Measurements from ENCODE around the gene GJD3. TPM values are rescaled to one million over a fixed set of nuclear protein-coding genes. Genes with fewer than 3 reads are reported as not detected.

Gene GJD3
- total and polyA plus RNA-seq, 9 of the 15 experiments (the other 6 are each of a cell fraction or from before 2014, with no cell fraction given) = 0.17 to 0.38 TPM; not detected in 7

DNA sequence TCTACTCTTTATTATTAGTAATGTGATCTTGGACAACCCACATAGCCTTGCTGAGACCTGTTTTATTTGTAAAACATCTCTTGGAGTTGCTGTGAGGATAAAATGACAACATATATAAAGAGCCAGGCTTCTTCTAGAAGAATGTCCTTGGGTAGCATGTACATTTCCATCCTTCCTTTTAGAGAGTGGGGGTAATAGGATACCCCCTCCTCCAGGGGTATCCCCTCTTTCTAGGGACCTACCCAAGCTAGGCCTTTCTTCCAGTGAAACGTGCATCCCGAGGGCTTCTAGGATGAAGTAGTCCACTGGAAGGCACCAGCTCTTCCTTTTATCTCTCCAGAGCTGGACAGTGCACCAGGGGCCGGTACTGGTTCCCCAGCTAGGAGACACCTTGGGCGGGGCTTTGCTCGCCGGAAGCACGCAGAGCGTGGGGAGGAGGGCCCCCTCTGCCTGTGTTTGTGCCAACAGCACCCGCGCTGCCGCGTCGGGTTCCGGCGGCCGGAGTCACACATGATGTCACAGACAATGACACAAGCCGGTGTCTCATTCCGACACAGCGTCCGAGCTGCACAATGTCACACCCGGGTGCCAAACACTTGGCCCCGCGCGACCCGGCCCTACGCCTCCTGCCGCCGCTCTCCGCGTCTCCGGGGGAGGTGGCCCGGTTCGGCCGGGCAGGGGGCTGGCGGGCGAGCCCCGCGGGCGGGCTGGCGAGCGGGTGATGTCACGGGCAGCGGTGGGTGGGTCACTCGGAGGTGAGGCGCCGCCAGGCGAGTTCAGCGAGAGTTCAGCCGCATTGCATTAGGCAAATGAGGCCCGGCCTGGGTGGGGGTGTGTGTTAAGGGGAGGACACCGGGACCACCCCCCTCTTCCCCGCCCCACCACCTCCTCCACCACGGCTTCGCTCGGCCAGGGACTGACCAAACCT, 23.4 kb downstream of the GJD3 start:
- Histone ChIP-seq H3K9me1 (ENCODE audit: control insufficient read depth, insufficient read depth, low read length) (no peaks in the 10 kb centered on the region), H2AFZ (ENCODE audit: low read depth, low read length) (peak overlapping the region; percentile 62), H3K4me2 (ENCODE audit: insufficient read depth, low read length) (peak overlapping the region; percentile 83), H3K79me2 (ENCODE audit: control insufficient read depth, insufficient read depth, low read length) (peaks cover 41% of the 10 kb centered on the region), H3K36me3 (ENCODE audit: control insufficient read depth, insufficient read depth, low read length) (peaks cover 32% of the 10 kb centered on the region; the same call in 2 of the 3 replicates), H3K9me3 (replicated peaks; ENCODE audit: control insufficient read depth, insufficient read depth, low read depth, low read length) (no peaks in the 10 kb centered on the region), H3K4me3 (peak overlapping the region; percentile 60), H3K4me1 (replicated peaks in 1 of 2; ENCODE audit: control insufficient read depth in 2 of 2, insufficient read depth in 2 of 2, low read length in 2 of 2) (peaks cover 36 to 56% of the 10 kb centered on the region in 2 experiments), H3K27ac (ENCODE audit: extremely low read depth, low read depth, low read length) (peak overlapping the region; percentile 91), H4K20me1 (replicated peaks; ENCODE audit: control insufficient read depth, insufficient read depth, low read length) (no peaks in the 10 kb centered on the region; the same call in 1 of the 2 replicates), H3K27me3 (ENCODE audit: control insufficient read depth in 2 of 2, insufficient read depth in 2 of 2, low read length in 2 of 2) (no peaks in the 10 kb centered on the region), H3K9ac (ENCODE audit: insufficient read depth in 1 of 2, low read depth in 2 of 2, low read length in 2 of 2) (peak overlapping the region; percentile 70 to 89)
- TSS peak; percentile 72 for BruUV-seq (replicated peaks)
- intact Hi-C loops (cut with micrococcal nuclease) (loop anchor here (5.0 kb wide), 1 partner anchor 34 kb away; the partner anchor contains the start of gene RARA), in situ Hi-C loops (cut with MboI) (no loop called here)
- ATAC-seq (peak; percentile 82), FAIRE-seq (peak; percentile 84), DNase-seq (ENCODE audit: extremely low read depth in 1 of 4, low spot score in 3 of 4) (peak; percentile 76 to 92 (median 80))
- CTCF ChIA-PET (ENCODE audit: low intra/inter-chr PET ratio) = interaction anchor here (0.7 kb wide), 1 partner anchor 154 kb away, joined by 4 read pairs; no protein-coding TSS in a partner anchor
- POLR2A ChIA-PET = interaction anchor here (0.5 to 1.6 kb wide), 6 partner anchors 9 to 195 kb away, joined by 3 to 7 read pairs (median 4); no protein-coding TSS in a partner anchor
- WGBS (ENCODE audit: insufficient coverage, low coverage, missing lambda C conversion rate) = 19% methylated on average over 24 of the region's 55 CpGs
- TF ChIP-seq RAD21 (CRISPR knock-in tag; conservative IDR thresholded peaks at IDR 0.05 in 1 of 2, IDR thresholded peaks at IDR 0.05 in 1 of 2) (peak in 1 of 2 experiments; percentile 33; a peak in 1 of 4 replicates), SMARCC2 (IDR thresholded peaks at IDR 0.05; ENCODE audit: low read depth) (no peak), NR2F6 (CRISPR knock-in tag; IDR thresholded peaks at IDR 0.05) (no peak), MAZ (CRISPR knock-in tag; conservative IDR thresholded peaks at IDR 0.05 in 1 of 2, IDR thresholded peaks at IDR 0.05 in 1 of 2) (peak; percentile 57 to 80), CXXC5 (CRISPR knock-in tag; IDR thresholded peaks at IDR 0.05) (peak; percentile 79), NFIX (CRISPR knock-in tag; IDR thresholded peaks at IDR 0.05; ENCODE audit: low read depth) (no peak), NCOA1 (IDR thresholded peaks at IDR 0.05; ENCODE audit: low read depth) (peak; percentile 86), EP300 (IDR thresholded peaks at IDR 0.05; ENCODE audit: low read length) (0 out of 2 replicates have a peak, but pooled peaks have one; percentile 23), ZNF134 (CRISPR knock-in tag; conservative IDR thresholded peaks at IDR 0.05) (no peak), POLR2AphosphoS5 (IDR thresholded peaks at IDR 0.05; ENCODE audit: control insufficient read depth, insufficient read depth, low read depth, low read length) (peak; percentile 49; the same call in 1 of the 2 replicates), ZFX (CRISPR knock-in tag; IDR thresholded peaks at IDR 0.05) (peak; percentile 50; the same call in 1 of the 2 replicates), MITF (IDR thresholded peaks at IDR 0.05) (no peak), MTA3 (IDR thresholded peaks at IDR 0.05; ENCODE audit: borderline replicate concordance) (peak; percentile 97), ZNF766 (CRISPR knock-in tag; conservative IDR thresholded peaks at IDR 0.05) (no peak), PBX2 (CRISPR knock-in tag; IDR thresholded peaks at IDR 0.05; ENCODE audit: low read depth) (no peak), PBX2 (tag; conservative IDR thresholded peaks at IDR 0.05; ENCODE audit: low read depth) (no peak), SREBF1 (IDR thresholded peaks at IDR 0.05; ENCODE audit: borderline replicate concordance, low read depth, low read length) (no peak)

All from K562 (cell line).